OCI-M2 (cell line): Measurements from ENCODE around the gene CDKN3.
"Not testable (repeated sequence)": the region's sequence is repeated elsewhere in the genome, so short reads cannot be mapped to it uniquely, and the experiment has no call there.

Experiments
- DNase-seq: peaks from one replicate; lab custom pipeline; 2025; ENCODE audit not compliant: unreplicated experiment; lab: John Stamatoyannopoulos, UW

CDKN3 gene

DNA sequence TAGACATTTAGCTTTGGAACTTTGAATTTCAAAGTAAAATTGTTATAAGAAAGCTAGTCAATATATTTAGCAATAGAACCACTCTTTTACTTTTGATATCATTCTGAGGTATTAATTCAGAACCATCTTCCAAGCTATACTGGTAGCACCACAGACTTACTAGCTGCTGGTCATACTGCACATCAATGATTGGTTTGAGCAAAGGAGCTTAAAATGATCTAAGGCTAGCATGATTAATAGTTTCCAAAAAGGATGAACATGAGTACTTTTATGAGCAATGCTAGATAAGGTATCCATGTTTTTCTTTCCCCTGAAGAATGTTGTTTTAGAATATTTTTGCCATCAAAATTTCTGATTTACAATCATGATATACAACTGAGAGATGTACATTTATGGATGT is 27.2 kb downstream of the CDKN3 start:
- no peak for DNase-seq

GRCh38 chr14:54424479-54424901 is 27.7 kb downstream of the CDKN3 start:
- no peak for DNase-seq

GRCh38 chr14:54425068-54425467 is 28.3 kb downstream of the CDKN3 start:
- DNase-seq = no peak

- DNase-seq = no peak
Measured at GRCh38 chr14:54425537-54426274, 28.9 kb downstream of the CDKN3 start.

GRCh38 chr14:54427871-54428270 is 31.1 kb downstream of the CDKN3 start:
- no peak for DNase-seq

DNA sequence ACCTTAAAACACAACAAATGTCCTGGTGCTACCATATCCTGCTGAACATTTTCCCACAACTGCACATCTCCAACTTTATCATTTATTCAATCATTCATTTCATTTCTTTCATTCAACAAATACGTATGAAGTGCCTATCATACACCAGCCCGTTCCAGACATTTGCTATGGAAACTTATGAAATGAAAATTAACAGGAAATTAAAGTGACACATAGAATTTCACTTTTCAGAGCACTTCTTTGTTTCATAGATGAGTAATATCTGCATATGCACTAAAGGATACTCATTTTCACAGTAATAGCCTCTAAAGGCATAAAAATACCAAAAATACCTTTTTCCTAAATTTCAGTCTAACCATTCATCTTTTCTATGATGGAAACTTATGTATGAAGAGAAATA is 31.7 kb downstream of the CDKN3 start:
- DNase-seq = no peak

DNA sequence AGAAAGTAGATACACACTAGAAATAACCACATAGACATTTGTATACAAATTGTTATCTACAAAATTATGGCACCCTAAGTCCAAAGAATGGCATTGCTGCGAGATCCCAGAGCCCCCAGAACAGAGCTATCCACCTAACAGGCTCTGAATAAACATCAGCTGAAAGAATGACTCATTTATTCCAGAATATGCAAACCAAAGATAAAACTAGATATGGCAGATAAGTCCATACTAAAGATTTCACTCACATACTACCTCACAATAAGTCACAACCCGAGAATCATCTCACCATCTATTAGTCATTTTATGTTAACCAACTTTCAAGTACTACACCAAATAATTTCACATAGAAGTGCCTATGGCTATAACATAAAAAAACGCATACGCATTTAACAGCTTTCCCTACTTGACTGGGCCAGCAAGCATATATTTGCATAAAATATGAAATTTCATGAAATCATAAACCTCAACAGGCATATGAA is 38.7 kb downstream of the CDKN3 start:
- DNase-seq = no peak

GRCh38 chr14:54437954-54438353 is 41.1 kb downstream of the CDKN3 start:
- DNase-seq = not testable (repeated sequence)

GRCh38 chr14:54438703-54439102 is 41.9 kb downstream of the CDKN3 start:
- DNase-seq = no peak

DNA sequence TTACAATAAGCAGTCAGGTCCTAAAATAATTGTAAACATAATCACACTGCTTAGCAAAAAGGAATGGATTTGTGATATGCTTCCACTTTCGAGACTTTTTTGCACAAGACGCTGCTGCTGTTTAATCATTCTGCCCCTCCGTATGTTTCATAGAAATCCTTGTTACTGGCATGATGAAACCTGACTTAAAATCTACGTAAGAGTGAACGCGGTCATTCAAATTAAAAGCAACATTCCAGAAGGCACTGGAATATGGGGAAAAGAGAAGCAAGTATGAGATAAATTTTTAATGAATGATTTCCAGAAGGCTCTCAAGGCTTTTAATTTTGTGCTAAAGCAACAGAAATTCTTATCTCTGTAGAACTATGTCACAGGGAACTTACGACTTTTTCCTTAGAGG is 43.2 kb downstream of the CDKN3 start:
- DNase-seq = no peak

GRCh38 chr14:54440476-54440872 is 43.7 kb downstream of the CDKN3 start:
- DNase-seq = no peak

DNA sequence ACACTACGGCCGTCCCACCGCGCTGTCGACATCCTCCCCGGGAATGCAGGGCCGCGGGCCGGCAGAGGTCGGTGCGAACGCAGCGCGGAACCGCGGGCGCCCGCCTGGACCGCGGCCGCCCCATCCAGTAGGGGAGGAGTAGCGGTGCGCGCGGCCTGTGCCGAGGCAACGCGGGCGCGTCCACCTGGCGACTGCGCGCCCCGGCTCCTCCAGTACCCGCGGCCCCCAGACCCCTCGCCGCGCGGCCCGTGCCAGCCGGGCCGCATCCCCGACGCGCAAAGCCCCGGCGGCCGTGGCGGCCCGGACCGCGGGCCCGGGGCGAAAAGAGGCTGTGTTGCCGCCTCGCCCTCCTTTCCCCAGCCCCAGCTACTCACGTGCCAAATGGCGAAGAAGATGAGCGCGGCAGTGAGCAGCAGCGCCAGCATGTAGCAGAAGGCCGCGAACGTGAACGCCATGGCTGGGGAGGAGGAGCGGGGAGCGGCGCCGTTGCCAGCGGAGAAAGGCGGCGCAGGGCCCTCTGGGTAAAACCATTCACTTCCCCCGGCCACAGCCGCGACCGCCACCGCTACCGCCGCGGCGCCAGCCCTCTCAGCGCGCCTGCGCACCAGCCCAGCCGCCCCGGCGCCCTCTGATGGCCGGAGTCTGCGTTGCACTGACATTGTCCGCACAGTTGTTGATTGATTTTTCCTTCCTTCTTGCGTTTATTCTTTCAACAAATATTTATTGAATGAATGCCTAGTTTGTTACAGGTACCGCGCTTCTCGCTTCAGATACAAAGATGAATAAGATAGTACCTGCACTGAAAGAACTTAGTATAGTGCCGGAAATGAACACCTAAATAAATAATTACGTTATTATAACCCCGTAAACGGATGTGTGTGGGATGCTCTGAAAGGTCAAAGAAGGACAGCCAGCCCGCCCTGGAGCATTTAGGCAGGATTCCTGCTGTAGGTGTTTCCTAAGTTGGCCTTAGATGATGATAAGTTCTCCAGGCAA is 44.4 kb downstream of the CDKN3 start, which contains the start of gene CNIH1:
CNIH1 (minus strand) TSS at position 502 of the 996 bp plus-strand sequence; CDS start at position 455, 47 bp downstream.
- DNase-seq = peak; percentile 76

DNA sequence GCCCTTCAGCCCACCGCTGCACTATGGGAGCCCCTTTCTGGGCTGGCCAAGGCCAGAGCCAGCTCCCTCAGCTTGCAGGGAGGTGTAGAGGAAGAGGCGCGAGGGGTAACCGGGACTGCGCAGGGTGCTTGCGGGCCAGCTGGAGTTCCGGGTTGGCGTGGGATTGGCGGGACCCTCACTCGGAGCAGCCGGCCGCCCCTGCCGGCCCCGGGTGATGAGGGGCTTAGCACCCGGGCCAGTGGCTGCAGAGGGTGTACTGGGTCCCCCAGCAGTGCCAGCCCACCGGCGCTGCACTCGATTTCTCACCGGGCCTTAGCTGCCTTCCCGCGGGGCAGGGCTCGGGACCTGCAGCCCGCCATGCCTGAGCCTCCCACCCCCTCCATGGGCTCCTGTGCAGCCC is 46.2 kb downstream of the CDKN3 start:
- not testable (repeated sequence) for DNase-seq

- DNase-seq = no peak
Measured at GRCh38 chr14:54443981-54444380, 47.2 kb downstream of the CDKN3 start.

- DNase-seq = no peak
Measured at GRCh38 chr14:54444681-54445080, 47.9 kb downstream of the CDKN3 start.

DNA sequence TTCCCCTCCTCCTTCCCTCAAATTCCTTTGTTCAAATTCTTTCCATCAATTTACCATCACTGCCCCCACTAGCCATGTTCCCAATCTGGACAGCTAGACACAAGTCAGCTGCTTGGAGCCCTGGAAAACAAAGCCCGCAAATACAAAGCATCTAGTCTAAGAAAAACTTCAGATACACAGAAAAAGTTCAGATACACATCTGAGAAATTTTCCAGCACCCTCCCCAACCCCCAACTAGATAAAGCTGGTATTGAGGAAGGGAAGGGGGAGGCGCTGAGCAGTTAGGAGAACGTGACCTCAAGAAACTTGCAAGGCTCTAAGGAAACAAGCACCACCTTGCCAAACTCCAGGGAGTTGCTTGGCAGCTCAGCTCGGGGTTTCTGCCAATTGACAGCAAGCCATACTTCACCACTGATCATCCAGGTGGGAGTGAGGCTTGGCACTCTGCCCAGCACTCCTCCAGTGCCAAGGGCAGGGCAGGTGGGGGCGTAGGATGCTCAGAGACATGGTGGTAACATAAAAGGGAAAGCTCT is 49.4 kb downstream of the CDKN3 start:
- no peak for DNase-seq

DNA sequence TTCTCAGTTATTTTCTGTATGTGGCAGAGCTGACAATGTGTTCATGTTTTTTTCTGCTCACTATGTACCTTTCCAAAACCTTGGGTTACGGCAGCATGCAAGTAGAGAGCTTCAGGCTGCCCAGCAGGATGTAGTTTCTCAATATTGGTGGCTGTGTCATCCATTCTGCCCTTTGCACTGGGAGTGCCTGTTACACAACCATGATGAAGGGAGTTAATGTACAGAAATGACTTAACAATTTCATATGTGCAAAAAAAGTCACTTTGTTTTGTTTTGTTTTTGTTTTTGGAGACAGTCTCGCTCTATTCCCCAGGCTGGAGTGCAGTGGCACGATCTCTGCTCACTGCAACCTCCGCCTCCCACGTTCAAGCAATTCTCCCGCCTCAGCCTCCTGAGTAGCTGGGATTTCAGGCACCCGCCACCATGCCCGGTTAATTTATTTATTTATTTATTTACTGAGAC is 50.5 kb downstream of the CDKN3 start:
- DNase-seq = no peak

DNA sequence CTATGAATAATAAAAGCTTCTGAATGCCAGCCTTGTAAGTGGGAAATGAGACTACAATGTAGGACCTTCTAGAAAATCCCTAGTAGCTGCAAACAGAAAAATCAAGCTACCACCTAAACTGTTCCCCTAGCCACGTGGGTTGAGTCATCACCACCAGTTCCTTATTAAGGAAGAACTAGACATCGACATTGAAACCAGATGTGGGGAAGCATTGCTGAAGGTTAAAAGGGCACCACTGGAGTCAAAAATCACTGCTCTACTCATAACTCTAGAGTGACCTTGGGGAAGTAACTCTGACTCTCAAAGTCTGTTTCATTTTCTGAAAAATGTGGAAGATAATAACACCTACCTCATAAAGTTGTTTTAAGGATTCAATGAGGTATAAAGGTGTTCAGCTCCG is 53.7 kb downstream of the CDKN3 start:
- DNase-seq = no peak

GRCh38 chr14:54451121-54451601 is 54.4 kb downstream of the CDKN3 start:
- DNase-seq = no peak

GRCh38 chr14:54451961-54452360 is 55.2 kb downstream of the CDKN3 start:
- no peak for DNase-seq

- DNase-seq = no peak
Measured at GRCh38 chr14:54453252-54453651, 56.4 kb downstream of the CDKN3 start.
